Testis (tissue), 2 donors: ENCODE data around the gene HEXIM1.

Experiments
- CTCF ChIP-seq, 3 experiments: fragments of 450-650 bp in 2 of 3; fragments of 200-600 bp in 1 of 3; sonication (generic) in 1 of 3; IDR thresholded peaks; one replicate each; pipeline ENCODE4 v1.5.1; 2016 to 2019; ENCODE audit warnings: antibody characterized with exemption in 3 of 3, mild to moderate bottlenecking in 2 of 3, moderate library complexity in 1 of 3
- POLR2A ChIP-seq: fragments of 450-650 bp; IDR thresholded peaks from one replicate; pipeline ENCODE4 v1.6.1; 2017; ENCODE audit warnings: antibody characterized with exemption, mild to moderate bottlenecking, moderate library complexity

GRCh38 chr17:45175759-45176115 is 27.5 kb downstream of the HEXIM1 start:
- TF ChIP-seq CTCF (IDR thresholded peaks at IDR 0.05) (no peak), POLR2A (no peak)
